Heart left ventricle (tissue), 16 donors: ENCODE measurements around the gene NEURL1. TPM values are rescaled to one million over a fixed set of nuclear protein-coding genes. Genes with fewer than 3 reads are reported as not detected.

Experiments
- ATAC-seq, 4 donors: fragments of 200-7000 bp; cut with Tn5 transposase; one replicate each; pipeline ENCODE4 v1.9.1; 2020 to 2022; ENCODE audit warnings: moderate library complexity in 4 of 4, mild to moderate bottlenecking in 3 of 4, moderate number of reproducible peaks in 1 of 4
- DNase-seq, 5 donors: peaks; one replicate each; pipeline ENCODE4 v3.0.0-alpha.2; 2020
- H3K27ac ChIP-seq, 12 donors: fragments of 200-600 bp; sonication (generic) in 4 of 12; one replicate each; pipeline versions ENCODE4 v1.5.0 to v1.8.0; 2016 to 2022; ENCODE audit warnings: mild to moderate bottlenecking in 2 of 12
- H3K27me3 ChIP-seq, 9 donors: fragments of 200-600 bp; sonication (generic) in 2 of 9; one replicate each; pipeline versions ENCODE4 v1.5.1 to v1.8.0; 2016 to 2022; ENCODE audit warnings: mild to moderate bottlenecking in 3 of 9
- H3K36me3 ChIP-seq, 9 donors: fragments of 200-600 bp; sonication (generic) in 2 of 9; one replicate each; pipeline versions ENCODE4 v1.5.0 to v1.8.0; 2018 to 2022; ENCODE audit warnings: mild to moderate bottlenecking in 2 of 9
- H3K4me1 ChIP-seq, 12 donors: fragments of 200-600 bp; sonication (generic) in 4 of 12; one replicate each; pipeline versions ENCODE4 v1.5.0 to v1.8.0; 2016 to 2022; ENCODE audit warnings: mild to moderate bottlenecking in 3 of 12
- H3K4me3 ChIP-seq, 12 donors: fragments of 200-600 bp; sonication (generic) in 4 of 12; one replicate each; pipeline versions ENCODE4 v1.5.0 to v1.8.0; 2017 to 2022; ENCODE audit warnings: mild to moderate bottlenecking in 9 of 12, moderate library complexity in 4 of 12
- H3K9me3 ChIP-seq, 12 donors: fragments of 200-600 bp; sonication (generic) in 4 of 12; one replicate each; pipeline versions ENCODE4 v1.5.0 to v1.8.0; 2016 to 2022; ENCODE audit warnings: mild to moderate bottlenecking in 1 of 12
- CTCF ChIP-seq, 12 donors: fragments of 200-600 bp; sonication (generic) in 4 of 12; IDR thresholded peaks; one replicate each; pipeline versions ENCODE4 v1.5.0 to v1.8.0; 2018 to 2022; ENCODE audit warnings: antibody characterized with exemption in 12 of 12, mild to moderate bottlenecking in 5 of 12
- POLR2A ChIP-seq, 2 donors: fragments of 450-650 bp; IDR thresholded peaks; one replicate each; pipeline ENCODE4 v1.6.1; 2017; ENCODE audit warnings: antibody characterized with exemption in 2 of 2, mild to moderate bottlenecking in 2 of 2, moderate library complexity in 2 of 2
- WGBS, 4 donors: extraction: QIAGEN DNeasy Blood & Tissue Kit in 2 of 4; methylation state at CpG; one replicate each; pipeline versions ENCODE4 v1.1.5 to v1.1.7; 2013 to 2018; 5-methylcytosine and 5-hydroxymethylcytosine counted together
- intact Hi-C, 10 donors: fragments of 100-400 bp; cut with DNase I; formaldehyde crosslinking; loops; one replicate each; pipeline versions ENCODE4 v1.11.1 to v1.14.2; 2022
- polyA plus RNA-seq, 2 donors: library from polyadenylated mRNA; stranded (reverse); fragments of 200-250 nt; gene quantifications; one replicate each; pipeline ENCODE4 v1.2.3, GENCODE V29; 2013
- total RNA-seq, 9 donors: library from RNA; depleted of rRNA in 2 of 9; stranded (reverse); fragments of >200 nt in 2 of 9; fragmentation: NEBNext Ultra II Directional in 3 of 9; extraction: Animal tissue kit (Norgen Biotek cat#: 25700) in 3 of 9; gene quantifications; one replicate each; pipeline versions ENCODE4 v1.1.0 to v1.2.4, GENCODE V29; 2016 to 2023
- donor health status: ischemic (EF 13 %, LVEDD 7.1; RV severe dilation, severe dysfunction).
- donor health status: healthy with polysubstance abuse.
- donor health status: DM: no; HTN: yes; CAD: no.
- donor health status: DM: no; HTN: no; CAD: no.
- donor health status: ischemic (EF 25% LVEDD 6.9; RV normal size, moderate dysfunction).
- donor health status: ischemic (EF 25% LVEDD 5.7; RV mildly dilated, moderate dysfunction).
- donor health status: healthy.
- donor health status: DM: yes; HTN: yes; CAD: no.
- donor health status: ischemic (EF 35%, LVEDD 5.7; RV mildly dilated, moderate dysfunction).
- donor health status: nonischemic (EF 11% LVEDD 7.7; RV severe dilation, severe dysfunction).
- donor health status: DM: yes; HTN: yes; CAD: no.
- donor health status: PGD.
- donor health status: ischemic (EF 29% LVEDD 5.4; RV normal size, mild dysfunction).
- donor health status: nonischemic (EF 23%, LVEDD 6.1; RV moderate dilation, normal function).

The NEURL1 gene
- total and polyA plus RNA-seq, 11 donors, result 0.07 to 0.64 (median 0.14) TPM; not detected in 2

DNA sequence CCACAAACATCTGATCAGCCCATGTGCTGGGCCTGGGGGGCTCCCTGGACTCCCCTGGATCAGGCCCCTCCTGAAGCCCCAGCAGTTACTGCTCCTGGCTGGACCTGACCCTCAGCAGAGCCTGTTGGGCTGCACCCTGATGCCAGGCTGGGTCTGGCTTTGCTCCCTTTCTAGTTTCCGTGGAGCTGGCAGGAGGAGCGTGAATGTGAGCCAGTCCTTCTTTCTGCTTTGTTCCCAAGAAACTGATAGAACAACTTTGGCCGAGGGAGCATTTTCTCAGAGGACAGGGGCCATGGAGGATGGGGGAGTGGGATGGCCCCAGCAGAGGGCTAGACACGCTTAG is 128.2 kb downstream of the NEURL1 start:
- Histone ChIP-seq H3K9me3 (no peaks in the 10 kb centered on the region), H3K27me3 (no peaks in the 10 kb centered on the region), H3K27ac (peak overlapping the region in 5 of 12 donors; percentile 24 to 59 (median 33)), H3K4me1 (peaks cover 4 to 65% (median 56%) of the 10 kb centered on the region in 12 donors), H3K4me3 (no peak overlapping the region), H3K36me3 (peaks cover 0 to 55% (median 39%) of the 10 kb centered on the region in 9 donors)
- TF ChIP-seq POLR2A (IDR thresholded peaks at IDR 0.05) (no peak), CTCF (IDR thresholded peaks at IDR 0.05) (no peak)
- ATAC-seq, result peak in 3 of 4 donors; percentile 9 to 18 (median 15)
- no peak for DNase-seq
- 35 to 67% (median 50%) methylated on average over 4 of the region's 4 CpGs for WGBS, 4 donors
- intact Hi-C loops, result no loop called here

DNA sequence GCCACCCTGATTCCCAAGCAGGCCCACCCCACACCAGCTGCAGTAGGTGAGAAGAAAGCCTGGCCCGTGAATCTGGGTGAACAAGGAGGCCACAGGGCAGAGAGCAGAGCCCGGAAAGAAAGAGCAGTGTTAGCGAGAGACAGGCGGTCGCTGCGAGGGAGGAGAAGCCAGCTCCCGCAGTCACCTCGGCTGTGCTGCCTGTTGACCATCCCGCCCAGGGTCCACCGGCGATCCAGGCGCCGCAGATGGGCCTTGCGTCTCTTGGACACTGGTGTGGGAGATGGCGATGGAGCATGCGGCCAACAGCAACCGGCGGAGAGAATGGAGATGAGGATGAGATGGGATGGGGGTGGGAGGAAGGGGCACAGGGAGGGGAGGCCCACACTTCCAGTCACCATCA is 128.8 kb downstream of the NEURL1 start:
- TF ChIP-seq CTCF (IDR thresholded peaks at IDR 0.05) (no peak), POLR2A (IDR thresholded peaks at IDR 0.05) (no peak)
- ATAC-seq (no peak), DNase-seq (no peak)
- intact Hi-C loops, result no loop called here
- WGBS, 4 donors, result 89 to 96% (median 95%) methylated on average over 17 to 18 of the region's 18 CpGs
- H3K27ac ChIP-seq, result peak overlapping the region in 4 of 12 donors; percentile 6 to 59 (median 33)
- H3K27me3 ChIP-seq, result no peaks in the 10 kb centered on the region
- no peaks in the 10 kb centered on the region for H3K9me3 ChIP-seq
- H3K4me1 ChIP-seq, result peaks cover under 1 to 60% (median 51%) of the 10 kb centered on the region in 12 donors
- peaks cover 0 to 60% (median 44%) of the 10 kb centered on the region in 9 donors for H3K36me3 ChIP-seq
- H3K4me3 ChIP-seq, result no peak overlapping the region

GRCh38 chr10:103622935-103623574 is 129.6 kb downstream of the NEURL1 start:
- Histone ChIP-seq H3K9me3 (no peaks in the 10 kb centered on the region), H3K27me3 (no peaks in the 10 kb centered on the region), H3K36me3 (peaks cover 0 to 66% (median 48%) of the 10 kb centered on the region in 9 donors), H3K4me1 (peaks cover 0 to 52% (median 45%) of the 10 kb centered on the region in 12 donors), H3K4me3 (no peak overlapping the region), H3K27ac (no peak overlapping the region)
- ATAC-seq (no peak), DNase-seq (no peak)
- WGBS, 4 donors, result 88 to 91% (median 90%) methylated on average over 10 to 11 of the region's 11 CpGs
- no peak for TF ChIP-seq POLR2A (IDR thresholded peaks at IDR 0.05)
- no peak for TF ChIP-seq CTCF (IDR thresholded peaks at IDR 0.05)
- intact Hi-C loops, result no loop called here

- intact Hi-C loops, result no loop called here
- H3K4me1 ChIP-seq, result peaks cover 0 to 28% (median 15%) of the 10 kb centered on the region in 12 donors
Measured at GRCh38 chr10:103626178-103626577, 132.7 kb downstream of the NEURL1 start.

More at GRCh38 chr10:103626178-103626577, 132.7 kb downstream of the NEURL1 start:
- Histone ChIP-seq H3K9me3 (no peaks in the 10 kb centered on the region), H3K27me3 (no peaks in the 10 kb centered on the region), H3K4me3 (no peak overlapping the region), H3K27ac (no peak overlapping the region), H3K36me3 (peaks cover 0 to 61% (median 42%) of the 10 kb centered on the region in 9 donors)
- DNase-seq (no peak), ATAC-seq (no peak)
- 89 to 96% (median 90%) methylated on average over 11 of the region's 11 CpGs for WGBS, 4 donors
- TF ChIP-seq POLR2A (IDR thresholded peaks at IDR 0.05) (no peak), CTCF (IDR thresholded peaks at IDR 0.05) (no peak)
